Activated T-helper 1 cell treated with anti-CD3 and anti-CD28 coated beads, Interleukin-2, amount 50 U/mL, for 16 hours (primary cell): Measurements from ENCODE around the gene SPOUT1.
A peak's percentile ranks its signal among the peaks of the same experiment; 100 is the strongest.

ENCODE experiments used
- DNase-seq, 2 donors: peaks; one replicate each; pipeline ENCODE4 v3.0.0-alpha.2; 2020; ENCODE audit warnings: low read depth in 1 of 2, low spot score in 1 of 2

Gene SPOUT1

DNA sequence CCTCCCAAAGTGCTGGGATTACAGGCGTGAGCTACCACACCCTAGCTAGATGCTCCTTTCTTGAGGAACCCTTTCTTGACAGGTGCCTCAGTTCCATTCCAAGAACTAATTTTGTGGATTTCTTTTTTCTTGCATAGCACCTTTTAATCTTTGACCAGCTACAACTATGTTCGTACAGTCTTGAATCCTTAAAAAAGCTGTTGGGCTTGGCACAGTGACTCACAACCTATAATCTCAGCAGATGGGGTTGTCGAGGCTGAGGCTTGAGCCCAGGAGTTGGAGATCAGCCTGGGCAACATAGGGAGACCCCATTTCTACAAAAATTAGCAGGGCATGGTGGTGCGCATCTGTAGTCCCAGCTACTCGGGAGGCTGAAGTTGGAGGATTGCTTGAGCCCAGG is 56.5 kb downstream of the SPOUT1 start:
- DNase-seq: no peak

- DNase-seq: peak; percentile 90 to 91
These were observed 57.7 kb downstream of the SPOUT1 start, which contains the start of gene ZER1 for GRCh38 chr9:128771745-128772519. TSS of gene ZER1 (minus strand) at chr9:128771927. CDS start at chr9:128755565, 16,362 bp downstream.

- DNase-seq: peak in 1 of 2 donors; percentile 7
These were observed 58.4 kb downstream of the SPOUT1 start for GRCh38 chr9:128771094-128771721.

- DNase-seq: no peak
These were observed 59.1 kb downstream of the SPOUT1 start for GRCh38 chr9:128770286-128771030.
